ENCODE results near the gene KRTAP10-11. TPM values are rescaled to one million over a fixed set of nuclear protein-coding genes. Genes with fewer than 3 reads are reported as not detected.

The KRTAP10-11 gene
- total and polyA plus RNA-seq, 8 donors = not detected

DNA sequence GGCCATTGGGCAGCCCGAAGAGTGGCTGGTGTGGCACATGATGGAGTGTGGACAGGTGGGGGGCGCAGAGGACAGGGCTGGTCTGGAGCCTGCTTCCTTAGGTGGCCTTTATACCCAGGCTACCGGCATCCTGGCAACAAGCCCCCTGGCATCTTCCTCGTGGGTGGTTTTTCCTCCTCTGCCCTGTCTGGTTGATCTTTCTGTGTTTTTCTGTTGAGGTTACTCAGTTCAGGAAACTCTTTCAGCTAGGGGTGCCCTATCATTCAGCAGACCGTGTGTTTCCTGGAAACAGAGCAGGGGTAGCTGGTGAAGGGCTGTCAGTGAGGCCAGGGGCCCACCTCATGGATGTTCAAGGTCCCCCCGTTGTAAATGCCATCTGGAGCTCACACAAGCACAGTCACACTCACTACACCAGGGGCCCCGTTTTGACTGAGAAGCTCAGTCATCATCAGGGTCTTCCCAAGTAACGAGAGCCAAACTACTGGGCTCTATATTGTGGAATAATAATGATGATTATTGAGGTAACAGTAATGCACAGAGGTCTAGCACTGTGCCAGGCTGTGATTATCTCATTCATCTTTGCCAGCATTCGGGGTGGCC is 8.5 kb downstream of the KRTAP10-11 start, which contains the start of gene KRTAP12-4:
KRTAP12-4 (minus strand) TSS at position 84 of the 600 bp plus-strand sequence; CDS start at position 39, 45 bp downstream.
- H3K9me3 ChIP-seq = peaks cover 0 to 7% of the 10 kb centered on the region in 2 donors
- TF ChIP-seq, protein P1, sequence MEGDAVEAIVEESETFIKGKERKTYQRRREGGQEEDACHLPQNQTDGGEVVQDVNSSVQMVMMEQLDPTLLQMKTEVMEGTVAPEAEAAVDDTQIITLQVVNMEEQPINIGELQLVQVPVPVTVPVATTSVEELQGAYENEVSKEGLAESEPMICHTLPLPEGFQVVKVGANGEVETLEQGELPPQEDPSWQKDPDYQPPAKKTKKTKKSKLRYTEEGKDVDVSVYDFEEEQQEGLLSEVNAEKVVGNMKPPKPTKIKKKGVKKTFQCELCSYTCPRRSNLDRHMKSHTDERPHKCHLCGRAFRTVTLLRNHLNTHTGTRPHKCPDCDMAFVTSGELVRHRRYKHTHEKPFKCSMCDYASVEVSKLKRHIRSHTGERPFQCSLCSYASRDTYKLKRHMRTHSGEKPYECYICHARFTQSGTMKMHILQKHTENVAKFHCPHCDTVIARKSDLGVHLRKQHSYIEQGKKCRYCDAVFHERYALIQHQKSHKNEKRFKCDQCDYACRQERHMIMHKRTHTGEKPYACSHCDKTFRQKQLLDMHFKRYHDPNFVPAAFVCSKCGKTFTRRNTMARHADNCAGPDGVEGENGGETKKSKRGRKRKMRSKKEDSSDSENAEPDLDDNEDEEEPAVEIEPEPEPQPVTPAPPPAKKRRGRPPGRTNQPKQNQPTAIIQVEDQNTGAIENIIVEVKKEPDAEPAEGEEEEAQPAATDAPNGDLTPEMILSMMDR (IDR thresholded peaks at IDR 0.05) = no peak
- peaks cover 0 to 33% of the 10 kb centered on the region in 2 donors for H3K27me3 ChIP-seq
- H3K4me3 ChIP-seq = no peak within 1 kb of the TSS
- intact Hi-C loops (cut with DNase I) = no loop called here
- DNase-seq = no peak
- H3K36me3 ChIP-seq = no peaks in the 10 kb centered on the region
- H3K4me1 ChIP-seq = no peaks in the 10 kb centered on the region
- no peak within 1 kb of the TSS for H3K27ac ChIP-seq
- no peak for ATAC-seq

DNA sequence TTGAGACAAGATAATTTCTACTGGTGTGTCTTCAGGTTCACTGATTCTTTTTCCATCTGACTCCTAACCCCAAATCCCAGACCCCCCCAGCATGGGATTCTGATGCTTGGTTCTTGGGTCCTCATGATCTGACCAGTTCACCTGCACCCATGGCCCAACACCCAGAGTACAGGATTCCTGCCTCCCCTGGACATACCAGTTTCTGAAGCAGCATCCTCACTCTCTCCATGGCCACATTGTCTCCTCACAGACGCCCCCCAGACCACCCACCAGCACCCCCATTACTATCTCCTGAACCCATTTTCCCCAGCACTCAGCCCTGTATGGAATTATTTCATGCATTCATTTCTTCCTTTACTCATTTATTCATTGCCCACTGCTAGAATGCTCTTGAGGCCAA is 10.7 kb downstream of the KRTAP10-11 start:
- Histone ChIP-seq H3K4me3 (no peak overlapping the region), H3K27ac (no peak overlapping the region), H3K9me3 (peaks cover 0 to 7% of the 10 kb centered on the region in 2 donors), H3K36me3 (no peaks in the 10 kb centered on the region), H3K27me3 (peaks cover 0 to 33% of the 10 kb centered on the region in 2 donors), H3K4me1 (no peaks in the 10 kb centered on the region)
- TF ChIP-seq, protein P1 (IDR thresholded peaks at IDR 0.05) = no peak
- DNase-seq = no peak
- intact Hi-C loops (cut with DNase I) = no loop called here
- ATAC-seq = no peak

DNA sequence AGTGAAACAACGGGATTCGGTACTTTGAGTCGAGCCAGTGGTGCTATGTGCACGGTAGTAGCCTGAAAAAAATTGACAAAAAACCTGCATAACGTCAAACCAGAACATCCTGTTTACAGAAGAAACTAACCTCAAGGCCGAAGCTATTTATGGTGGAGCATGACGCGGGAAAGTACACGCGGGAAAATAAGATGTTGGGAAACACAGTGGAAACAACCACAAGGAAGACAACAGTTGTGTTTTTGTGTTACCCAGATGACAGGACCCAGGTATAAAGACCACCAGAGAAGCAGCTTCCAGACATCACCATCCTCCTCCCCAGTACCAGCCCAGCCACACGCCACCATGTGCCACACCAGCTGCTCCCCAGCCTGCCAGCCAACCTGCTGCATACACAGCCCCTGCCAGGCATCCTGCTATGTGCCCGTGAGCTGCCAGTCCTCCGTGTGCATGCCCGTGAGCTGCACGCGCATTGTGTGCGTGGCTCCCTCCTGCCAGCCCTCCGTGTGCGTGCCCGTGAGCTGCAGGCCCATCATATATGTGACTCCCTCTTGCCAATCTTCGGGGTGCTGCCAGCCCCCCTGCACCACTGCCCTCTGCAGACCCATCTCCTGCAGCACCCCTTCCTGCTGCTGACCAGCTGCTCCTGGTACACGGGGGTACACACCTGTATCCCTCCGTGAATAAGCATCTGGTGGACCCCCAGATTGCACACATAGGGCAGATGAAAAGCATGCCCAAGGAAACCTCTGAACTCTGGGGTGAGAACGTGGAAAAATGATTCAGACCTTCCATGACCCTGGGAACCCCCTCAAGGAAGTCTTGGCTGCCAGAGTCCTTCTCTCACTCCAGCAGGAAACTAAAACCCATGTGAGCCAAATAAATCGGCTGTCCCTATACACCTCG is 11.7 kb downstream of the KRTAP10-11 start, which contains the start of gene KRTAP12-3:
KRTAP12-3 (plus strand) TSS at position 298 of the 906 bp plus-strand sequence; CDS start at position 346, 48 bp downstream.
- H3K9me3 ChIP-seq = peaks cover 0 to 7% of the 10 kb centered on the region in 2 donors
- H3K27me3 ChIP-seq = peaks cover 0 to 32% of the 10 kb centered on the region in 2 donors
- DNase-seq (no peak), ATAC-seq (no peak)
- H3K36me3 ChIP-seq = no peaks in the 10 kb centered on the region
- H3K4me1 ChIP-seq = no peaks in the 10 kb centered on the region
- H3K4me3 ChIP-seq = no peak within 1 kb of the TSS
- no peak within 1 kb of the TSS for H3K27ac ChIP-seq
- intact Hi-C loops (cut with DNase I) = no loop called here
- TF ChIP-seq, protein P1 (IDR thresholded peaks at IDR 0.05) = no peak

DNA sequence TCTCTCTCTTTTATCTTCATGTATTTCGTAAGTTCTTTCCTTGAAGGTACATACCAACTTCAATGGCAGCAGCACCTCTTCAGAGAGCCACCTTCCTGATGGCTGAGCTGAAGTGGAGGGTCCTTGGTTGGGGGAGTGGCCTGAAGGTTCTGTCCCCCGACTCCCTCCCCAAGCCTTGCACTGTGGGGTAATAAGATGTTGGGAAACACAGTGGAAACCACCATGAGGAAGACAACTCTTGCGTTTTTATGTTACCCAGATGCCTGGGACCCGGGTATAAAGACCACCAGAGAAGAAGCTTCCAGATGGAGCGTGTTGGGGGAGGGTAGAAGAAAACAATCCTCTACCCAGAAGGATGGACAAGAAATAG is 12.3 kb downstream of the KRTAP10-11 start:
- ATAC-seq (no peak), DNase-seq (no peak)
- Histone ChIP-seq H3K9me3 (peaks cover 0 to 10% of the 10 kb centered on the region in 2 donors), H3K27me3 (peaks cover 0 to 26% of the 10 kb centered on the region in 2 donors), H3K4me3 (no peak overlapping the region), H3K4me1 (no peaks in the 10 kb centered on the region), H3K27ac (no peak overlapping the region), H3K36me3 (no peaks in the 10 kb centered on the region)
- intact Hi-C loops (cut with DNase I) = no loop called here
- TF ChIP-seq, protein P1 (IDR thresholded peaks at IDR 0.05) = no peak
